Mesodermal cell (in vitro differentiated cells): ENCODE measurements around the gene CPO.

ENCODE experiments used
- H3K27ac ChIP-seq: 2 replicates; pipeline ENCODE4 v1.7.0; 2013; ENCODE audit warnings: mild to moderate bottlenecking, low read depth, low read length, moderate library complexity; ENCODE audit not compliant: severe bottlenecking
- H3K36me3 ChIP-seq: 2 replicates; pipeline ENCODE4 v1.7.1; 2013; ENCODE audit warnings: mild to moderate bottlenecking, low read length, moderate library complexity; ENCODE audit not compliant: control insufficient read depth, insufficient read depth
- H3K4me1 ChIP-seq: one replicate; pipeline ENCODE4 v1.7.1; 2013; ENCODE audit warnings: mild to moderate bottlenecking, low read length; ENCODE audit not compliant: insufficient read depth, control insufficient read depth, poor library complexity, severe bottlenecking
- H3K4me3 ChIP-seq: 2 replicates; pipeline ENCODE4 v1.7.0; 2013; ENCODE audit warnings: low read length, control low read depth, mild to moderate bottlenecking; ENCODE audit not compliant: insufficient read depth, poor library complexity, severe bottlenecking; ENCODE audit errors: extremely low read depth
- H3K9me3 ChIP-seq: 2 replicates; pipeline ENCODE4 v1.7.1; 2013; ENCODE audit warnings: mild to moderate bottlenecking, low read length, moderate library complexity; ENCODE audit not compliant: control insufficient read depth
- WGBS, 2 experiments: methylation state at CpG; one replicate each; pipeline ENCODE4 v1.1.5; 2013; ENCODE audit warnings: missing lambda C conversion rate in 2 of 2; ENCODE audit not compliant: insufficient coverage in 2 of 2; 5-methylcytosine and 5-hydroxymethylcytosine counted together

Gene CPO

DNA sequence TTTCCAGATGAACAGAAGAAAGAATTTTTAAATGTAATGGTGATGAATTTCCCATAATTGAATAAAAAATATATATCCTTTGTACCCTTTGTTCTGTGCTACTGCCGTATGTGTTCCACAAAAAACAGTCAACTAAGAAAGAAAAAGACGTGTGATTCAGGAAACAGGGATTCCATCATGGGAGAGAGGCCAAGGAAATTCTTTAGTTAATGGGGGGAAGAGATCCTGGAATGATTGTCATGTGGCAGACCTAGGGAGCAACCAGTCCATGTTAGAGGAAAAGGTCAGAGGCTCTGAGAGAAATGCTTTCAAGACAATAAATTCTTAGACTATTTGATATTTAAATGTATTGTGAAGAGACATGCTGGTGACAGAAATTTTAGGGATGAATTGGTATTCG, 76.6 kb downstream of the CPO start:
- peaks cover 5% of the 10 kb centered on the region for H3K4me1 ChIP-seq
- no peak overlapping the region for H3K27ac ChIP-seq
- no peaks in the 10 kb centered on the region for H3K36me3 ChIP-seq
- no peak overlapping the region for H3K4me3 ChIP-seq
- 22 to 65% methylated on average over 1 to 2 of the region's 3 CpGs for WGBS, 2 experiments
- H3K9me3 ChIP-seq: no peaks in the 10 kb centered on the region
